Loucy (cell line): Measurements from ENCODE around the gene ANKFY1.
A peak's percentile ranks its signal among the peaks of the same experiment; 100 is the strongest.

Experiments
- H2AFZ ChIP-seq: fragments of 200-600 bp; sonication (generic); 2 replicates; pipeline ENCODE4 v1.6.0; 2016; ENCODE audit warnings: antibody characterized with exemption, mild to moderate bottlenecking, low read length, moderate library complexity
- H3F3A ChIP-seq: fragments of 200-600 bp; 2 replicates; pipeline ENCODE4 v1.6.0; 2016; ENCODE audit warnings: antibody characterized with exemption, low read depth, mild to moderate bottlenecking
- H3K27me3 ChIP-seq: fragments of 200-600 bp; sonication (generic); 2 replicates; pipeline ENCODE4 v1.6.1; 2014; ENCODE audit warnings: low read length, mild to moderate bottlenecking; ENCODE audit not compliant: insufficient read depth, poor library complexity, severe bottlenecking
- H3K36me3 ChIP-seq: fragments of 200-600 bp; sonication (generic); 2 replicates; pipeline ENCODE4 v1.6.1; 2016; ENCODE audit warnings: low read length; ENCODE audit not compliant: insufficient read depth
- H3K4me1 ChIP-seq: fragments of 200-600 bp; sonication (generic); 2 replicates; pipeline ENCODE4 v1.5.1; 2014; ENCODE audit warnings: low read length, mild to moderate bottlenecking; ENCODE audit not compliant: insufficient read depth, poor library complexity, severe bottlenecking
- H3K4me2 ChIP-seq: fragments of 200-600 bp; sonication (generic); 2 replicates; pipeline ENCODE4 v1.6.0; 2014; ENCODE audit warnings: antibody characterized with exemption, low read length, low read depth, mild to moderate bottlenecking; ENCODE audit not compliant: poor library complexity, severe bottlenecking
- H3K4me3 ChIP-seq: fragments of 200-600 bp; sonication (generic); 2 replicates; pipeline ENCODE4 v1.5.1; 2014; ENCODE audit warnings: low read length, mild to moderate bottlenecking, mixed read lengths; ENCODE audit not compliant: poor library complexity, severe bottlenecking
- H3K79me2 ChIP-seq: fragments of 200-600 bp; sonication (generic); 2 replicates; pipeline ENCODE4 v1.6.1; 2014; ENCODE audit warnings: low read length; ENCODE audit not compliant: insufficient read depth
- H3K9ac ChIP-seq: fragments of 200-600 bp; sonication (generic); 2 replicates; pipeline ENCODE4 v1.6.0; 2014; ENCODE audit warnings: mild to moderate bottlenecking, low read depth, low read length, moderate library complexity; ENCODE audit not compliant: poor library complexity, severe bottlenecking
- H3K9me2 ChIP-seq: fragments of 200-600 bp; sonication (generic); replicated peaks from 2 replicates; pipeline ENCODE4 v1.6.1; 2016; ENCODE audit warnings: low read depth, low read length, mixed read lengths
- H3K9me3 ChIP-seq: fragments of 200-600 bp; sonication (generic); 2 replicates; pipeline ENCODE4 v1.6.1; 2014; ENCODE audit warnings: mild to moderate bottlenecking, antibody characterized with exemption, low read length, low read depth; ENCODE audit not compliant: insufficient read depth
- H4K20me1 ChIP-seq: fragments of 200-600 bp; sonication (generic); 2 replicates; pipeline ENCODE4 v1.6.0; 2014; ENCODE audit warnings: antibody characterized with exemption, low read length, mild to moderate bottlenecking; ENCODE audit not compliant: insufficient read depth, poor library complexity, severe bottlenecking
- CTCF ChIP-seq: fragments of 200-600 bp; sonication (generic); conservative IDR thresholded peaks from 2 replicates; pipeline ENCODE4 v1.5.1; 2014; ENCODE audit warnings: mild to moderate bottlenecking, antibody characterized with exemption, low read length
- EZH2phosphoT487 ChIP-seq: fragments of 200-600 bp; IDR thresholded peaks from 2 replicates; pipeline ENCODE4 v1.6.1; 2018; ENCODE audit warnings: antibody characterized with exemption, mild to moderate bottlenecking, moderate library complexity, borderline replicate concordance

ANKFY1 gene

GRCh38 chr17:4144422-4144747 is 119.4 kb downstream of the ANKFY1 start:
- H4K20me1 ChIP-seq: peaks cover 25% of the 10 kb centered on the region
- peaks cover 50% of the 10 kb centered on the region for H3K79me2 ChIP-seq
- H3K36me3 ChIP-seq: no peaks in the 10 kb centered on the region
- H3K4me1 ChIP-seq: peaks cover 41% of the 10 kb centered on the region
- peak overlapping the region; percentile 96 for H3K4me2 ChIP-seq
- H2AFZ ChIP-seq: 0 out of 2 replicates have a peak overlapping the region, but pooled peaks have one; percentile 78
- H3F3A ChIP-seq: 0 out of 2 replicates have a peak, but pooled peaks cover 2% of the 10 kb centered on the region
- no peaks in the 10 kb centered on the region for H3K27me3 ChIP-seq
- TF ChIP-seq CTCF: no peak
- no peak for TF ChIP-seq EZH2phosphoT487
- H3K9ac ChIP-seq: peak overlapping the region; percentile 97
- no peaks in the 10 kb centered on the region for H3K9me3 ChIP-seq
- H3K4me3 ChIP-seq: peak overlapping the region; percentile 89
- no peaks in the 10 kb centered on the region for H3K9me2 ChIP-seq

DNA sequence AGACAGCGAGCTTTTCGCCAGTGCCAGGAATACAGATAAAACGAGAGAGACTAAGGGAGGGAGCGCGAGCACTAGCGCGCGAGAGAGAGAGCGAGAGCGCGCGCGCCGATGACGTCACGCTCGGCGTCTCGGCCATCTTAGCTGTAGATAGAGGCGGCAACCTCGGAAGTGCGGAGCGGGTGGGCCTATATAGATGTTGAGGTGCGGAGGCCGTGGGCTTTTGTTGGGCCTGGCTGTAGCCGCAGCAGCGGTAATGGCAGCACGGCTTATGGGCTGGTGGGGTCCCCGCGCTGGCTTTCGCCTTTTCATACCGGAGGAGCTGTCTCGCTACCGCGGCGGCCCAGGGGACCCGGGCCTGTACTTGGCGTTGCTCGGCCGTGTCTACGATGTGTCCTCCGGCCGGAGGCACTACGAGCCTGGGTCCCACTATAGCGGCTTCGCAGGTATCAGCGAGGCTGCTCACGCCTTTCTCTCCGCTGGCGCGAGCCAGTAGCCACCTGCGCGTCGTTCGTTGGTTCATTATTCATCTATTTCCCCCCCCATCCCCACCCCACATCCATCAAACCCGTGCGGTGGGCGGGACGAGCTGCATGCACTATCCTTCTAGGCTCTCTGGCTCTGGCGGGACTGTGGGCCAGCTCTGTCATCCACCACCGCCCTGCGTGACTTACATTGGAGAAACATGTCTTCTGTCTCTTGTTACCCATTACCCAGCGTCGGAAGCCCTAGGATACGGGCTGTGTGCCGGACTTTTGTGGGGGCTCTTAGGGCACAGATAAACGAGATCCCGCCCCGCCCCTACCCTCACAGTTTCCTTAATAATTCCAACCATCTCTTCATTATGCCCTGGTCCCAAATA is 120.0 kb downstream of the ANKFY1 start:
- H3K79me2 ChIP-seq: peaks cover 54% of the 10 kb centered on the region
- no peak for TF ChIP-seq CTCF
- TF ChIP-seq EZH2phosphoT487: no peak
- H3K4me3 ChIP-seq: peak overlapping the region; percentile 89
- H3F3A ChIP-seq: 0 out of 2 replicates have a peak, but pooled peaks cover 2% of the 10 kb centered on the region
- H3K4me2 ChIP-seq: peak overlapping the region; percentile 96
- no peaks in the 10 kb centered on the region for H3K9me3 ChIP-seq
- peaks cover 25% of the 10 kb centered on the region for H4K20me1 ChIP-seq
- H3K36me3 ChIP-seq: no peaks in the 10 kb centered on the region
- H3K27me3 ChIP-seq: no peaks in the 10 kb centered on the region
- H3K9me2 ChIP-seq: no peaks in the 10 kb centered on the region
- H2AFZ ChIP-seq: peak overlapping the region; percentile 78
- H3K4me1 ChIP-seq: peaks cover 43% of the 10 kb centered on the region
- H3K9ac ChIP-seq: peak overlapping the region; percentile 97

DNA sequence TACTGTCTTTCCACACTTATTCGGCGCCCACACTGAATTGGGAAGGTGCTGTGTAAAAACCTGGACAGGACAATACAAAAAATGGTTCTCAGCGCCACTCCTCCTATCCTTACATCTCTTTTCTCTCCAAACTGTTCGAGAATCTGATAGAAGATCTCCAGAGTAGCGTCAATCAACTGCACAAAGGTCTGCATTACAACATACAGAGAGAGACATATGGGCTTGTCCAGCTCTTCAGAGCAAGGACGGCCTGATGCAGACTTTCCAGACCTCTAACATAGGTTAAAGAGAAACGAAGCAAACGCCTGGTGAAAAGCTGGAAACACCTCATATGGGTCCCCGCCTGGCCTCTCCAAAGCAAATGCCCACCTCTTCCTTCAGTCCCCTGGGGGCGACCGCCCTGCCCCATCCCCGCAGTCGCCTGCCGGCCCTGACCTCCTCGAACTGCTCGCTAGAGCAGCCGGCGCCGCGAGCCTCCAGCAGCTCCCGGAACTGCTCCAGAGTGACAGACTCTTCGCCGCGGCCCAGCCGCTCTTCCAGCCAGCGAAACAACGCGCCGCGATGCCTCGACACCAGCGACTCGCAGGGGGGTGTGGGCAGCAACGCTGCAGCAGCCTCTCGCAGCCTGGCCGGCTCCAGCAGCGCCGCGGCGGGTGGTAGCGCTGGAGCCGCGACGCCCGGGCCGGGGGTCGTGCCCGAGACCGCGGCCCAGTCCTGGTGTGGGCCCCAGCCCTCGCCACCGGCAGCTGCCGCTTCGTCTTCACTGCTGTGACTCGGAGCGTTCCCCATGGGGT is 121.5 kb downstream of the ANKFY1 start:
- TF ChIP-seq CTCF (no peak), EZH2phosphoT487 (no peak)
- peak overlapping the region; percentile 89 for H3K4me3 ChIP-seq
- H3K9ac ChIP-seq: peak overlapping the region; percentile 79
- H3K4me2 ChIP-seq: peak overlapping the region; percentile 97
- no peaks in the 10 kb centered on the region for H3K36me3 ChIP-seq
- peaks cover 25% of the 10 kb centered on the region for H4K20me1 ChIP-seq
- 0 out of 2 replicates have a peak overlapping the region, but pooled peaks have one; percentile 48 for H2AFZ ChIP-seq
- H3K79me2 ChIP-seq: peaks cover 65% of the 10 kb centered on the region
- H3K27me3 ChIP-seq: no peaks in the 10 kb centered on the region
- 0 out of 2 replicates have a peak, but pooled peaks cover 2% of the 10 kb centered on the region for H3F3A ChIP-seq
- no peaks in the 10 kb centered on the region for H3K9me3 ChIP-seq
- H3K4me1 ChIP-seq: peaks cover 46% of the 10 kb centered on the region
- H3K9me2 ChIP-seq: no peaks in the 10 kb centered on the region
